Measurements from ENCODE around the gene LCP2.

GRCh38 chr5:170316937-170317336 is 19.4 kb upstream of the LCP2 start:
- TF ChIP-seq POLR2A (IDR thresholded peaks at IDR 0.05; ENCODE audit: low read length), result no peak
- TF ChIP-seq GATA1 (IDR thresholded peaks at IDR 0.05; ENCODE audit: low read depth, low read length), result no peak
